GM21576 (cell line): Measurements from ENCODE around the gene APOBEC3B.
"Not testable (repeated sequence)": the region's sequence is repeated elsewhere in the genome, so short reads cannot be mapped to it uniquely, and the experiment has no call there.

Source experiments
- ATAC-seq: cut with Tn5 transposase; IDR thresholded peaks from one replicate; pipeline ENCODE4 v1.9.1; 2021; ENCODE audit warnings: mild to moderate bottlenecking, moderate library complexity; ENCODE audit not compliant: unreplicated experiment

The APOBEC3B gene

GRCh38 chr22:38950527-38951295 is 31.4 kb upstream of the APOBEC3B start:
- no peak for ATAC-seq

GRCh38 chr22:38951734-38952133 is 30.4 kb upstream of the APOBEC3B start:
- no peak for ATAC-seq

- no peak for ATAC-seq
Measured at GRCh38 chr22:38952281-38952993, 29.7 kb upstream of the APOBEC3B start.

GRCh38 chr22:38953091-38953490 is 29.1 kb upstream of the APOBEC3B start:
- no peak for ATAC-seq

- peak; percentile 56 for ATAC-seq
Measured at GRCh38 chr22:38953577-38954413, 28.4 kb upstream of the APOBEC3B start.

GRCh38 chr22:38954414-38955043 is 27.6 kb upstream of the APOBEC3B start:
- no peak for ATAC-seq

- no peak for ATAC-seq
Measured at GRCh38 chr22:38955250-38955905, 26.8 kb upstream of the APOBEC3B start.

- ATAC-seq, result no peak
Measured at GRCh38 chr22:38955926-38956325, 26.2 kb upstream of the APOBEC3B start.

GRCh38 chr22:38956551-38956950 is 25.6 kb upstream of the APOBEC3B start:
- no peak for ATAC-seq

GRCh38 chr22:38957046-38957770 is 24.9 kb upstream of the APOBEC3B start, which contains the start of gene APOBEC3A:
APOBEC3A (plus strand) TSS chr22:38957609; CDS start chr22:38957692, 83 bp downstream.
- no peak for ATAC-seq

GRCh38 chr22:38957808-38958650 is 24.1 kb upstream of the APOBEC3B start:
- ATAC-seq, result no peak

GRCh38 chr22:38958651-38958943 is 23.6 kb upstream of the APOBEC3B start:
- ATAC-seq, result not testable (repeated sequence)

GRCh38 chr22:38959590-38959989 is 22.6 kb upstream of the APOBEC3B start:
- no peak for ATAC-seq

GRCh38 chr22:38960673-38961072 is 21.5 kb upstream of the APOBEC3B start:
- not testable (repeated sequence) for ATAC-seq

- ATAC-seq, result not testable (repeated sequence)
Measured at GRCh38 chr22:38963291-38963738, 18.8 kb upstream of the APOBEC3B start.

- ATAC-seq, result no peak
Measured at GRCh38 chr22:38963872-38964271, 18.3 kb upstream of the APOBEC3B start.

- ATAC-seq, result no peak
Measured at GRCh38 chr22:38964306-38964705, 17.8 kb upstream of the APOBEC3B start.

- ATAC-seq, result no peak
Measured at GRCh38 chr22:38964989-38965388, 17.2 kb upstream of the APOBEC3B start.
